MG63 (cell line): ENCODE data around the gene DNAJC1. TPM values are rescaled to one million over a fixed set of nuclear protein-coding genes. Genes with fewer than 3 reads are reported as not detected.
"Not testable (repeated sequence)": the region's sequence is repeated elsewhere in the genome, so short reads cannot be mapped to it uniquely, and the experiment has no call there.

Source experiments
- DNase-seq: peaks from one replicate; pipeline ENCODE4 v3.0.0-alpha.2; 2020
- H3K27me3 ChIP-seq: fragments of 250-450 bp; sonication (Bioruptor Pico); 2 replicates; pipeline ENCODE4 v1.5.1; 2020; ENCODE audit warnings: mild to moderate bottlenecking, moderate library complexity
- H3K36me3 ChIP-seq: fragments of 250-450 bp; sonication (Bioruptor Pico); 2 replicates; pipeline ENCODE4 v1.5.1; 2020; ENCODE audit warnings: mild to moderate bottlenecking, moderate library complexity
- H3K4me3 ChIP-seq: fragments of 250-450 bp; sonication (Bioruptor Pico); 2 replicates; pipeline ENCODE4 v1.5.1; 2020; ENCODE audit warnings: mild to moderate bottlenecking, moderate library complexity
- H3K9me3 ChIP-seq: fragments of 250-450 bp; sonication (Bioruptor Pico); 2 replicates; pipeline ENCODE4 v1.5.1; 2020; ENCODE audit warnings: mild to moderate bottlenecking, moderate library complexity
- total RNA-seq: library from RNA; depleted of rRNA; stranded (reverse); fragments of >200 nt; shearing (Covaris generic); gene quantifications from 2 replicates; pipeline ENCODE4 v1.2.3, GENCODE V29; 2014; ENCODE audit warnings: low replicate concordance

DNAJC1 gene
- total RNA-seq, 1 experiment from 2014 or later: 19.2 TPM

GRCh38 chr10:21895932-21896331 lies 107.6 kb downstream of the DNAJC1 start:
- no peak overlapping the region for H3K4me3 ChIP-seq
- H3K36me3 ChIP-seq: no peaks in the 10 kb centered on the region
- no peaks in the 10 kb centered on the region for H3K27me3 ChIP-seq
- H3K9me3 ChIP-seq: peaks cover 7% of the 10 kb centered on the region; the same call in 1 of the 2 replicates
- DNase-seq: no peak

DNA sequence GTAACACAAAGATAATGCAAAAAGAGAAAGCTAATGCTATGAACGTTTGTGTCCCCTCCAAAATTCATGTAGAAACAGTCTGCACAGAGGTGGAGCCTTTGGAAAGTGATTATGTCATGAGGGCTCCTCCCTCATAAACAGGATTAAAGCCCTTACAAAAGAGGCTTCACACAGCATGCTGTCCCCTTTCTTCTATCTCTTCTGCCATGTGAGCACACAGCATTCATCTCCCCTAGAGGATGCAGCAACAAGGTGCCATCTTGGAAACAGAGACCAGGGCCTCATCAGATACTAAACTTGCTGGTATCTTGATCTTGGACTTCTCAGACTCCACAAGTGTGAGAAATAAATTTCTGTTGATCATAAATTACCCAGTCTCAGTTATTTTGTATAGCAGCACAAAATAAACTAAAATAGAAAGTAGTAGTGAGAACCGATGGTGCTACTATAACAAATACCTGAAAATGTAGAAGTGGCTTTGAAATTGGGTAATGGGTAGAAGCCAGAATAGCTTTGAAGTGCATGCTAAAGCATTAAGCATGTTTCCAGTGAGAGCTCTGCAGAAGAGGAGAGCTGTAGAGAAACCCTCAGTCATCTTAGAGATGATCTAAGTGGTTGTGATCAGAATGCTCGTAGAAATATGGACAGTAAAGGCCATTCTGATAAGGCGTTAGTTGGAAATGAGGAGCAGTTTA lies 108.7 kb downstream of the DNAJC1 start:
- Histone ChIP-seq H3K9me3 (peaks cover 7% of the 10 kb centered on the region; the same call in 1 of the 2 replicates), H3K4me3 (no peak overlapping the region), H3K27me3 (no peaks in the 10 kb centered on the region), H3K36me3 (no peaks in the 10 kb centered on the region)
- no peak for DNase-seq

DNA sequence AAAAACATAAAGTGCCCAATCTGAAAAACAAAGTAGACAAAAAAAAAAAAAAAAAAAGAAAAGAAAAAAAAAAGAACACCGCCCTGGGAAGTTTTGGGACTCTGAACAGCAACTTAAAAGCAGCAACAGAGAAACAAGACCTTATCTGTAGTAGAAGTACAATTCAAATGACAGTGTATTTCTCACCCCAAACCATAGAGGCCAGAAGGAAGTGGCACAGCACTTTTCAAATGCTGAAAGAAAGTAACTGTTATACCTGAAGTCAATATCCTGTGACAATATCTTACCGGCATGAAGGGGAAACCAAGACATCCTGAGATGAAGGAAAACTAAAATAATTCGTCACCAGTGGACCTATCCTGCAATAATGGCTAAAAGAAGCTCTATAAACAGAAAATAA lies 112.1 kb downstream of the DNAJC1 start:
- Histone ChIP-seq H3K36me3 (no peaks in the 10 kb centered on the region), H3K9me3 (peaks cover 7% of the 10 kb centered on the region; the same call in 1 of the 2 replicates), H3K4me3 (no peak overlapping the region), H3K27me3 (no peaks in the 10 kb centered on the region)
- DNase-seq: no peak

GRCh38 chr10:21889477-21890275 lies 113.9 kb downstream of the DNAJC1 start:
- H3K9me3 ChIP-seq: peaks cover 16% of the 10 kb centered on the region
- no peaks in the 10 kb centered on the region for H3K36me3 ChIP-seq
- no peak for DNase-seq
- no peaks in the 10 kb centered on the region for H3K27me3 ChIP-seq
- H3K4me3 ChIP-seq: no peak overlapping the region

DNA sequence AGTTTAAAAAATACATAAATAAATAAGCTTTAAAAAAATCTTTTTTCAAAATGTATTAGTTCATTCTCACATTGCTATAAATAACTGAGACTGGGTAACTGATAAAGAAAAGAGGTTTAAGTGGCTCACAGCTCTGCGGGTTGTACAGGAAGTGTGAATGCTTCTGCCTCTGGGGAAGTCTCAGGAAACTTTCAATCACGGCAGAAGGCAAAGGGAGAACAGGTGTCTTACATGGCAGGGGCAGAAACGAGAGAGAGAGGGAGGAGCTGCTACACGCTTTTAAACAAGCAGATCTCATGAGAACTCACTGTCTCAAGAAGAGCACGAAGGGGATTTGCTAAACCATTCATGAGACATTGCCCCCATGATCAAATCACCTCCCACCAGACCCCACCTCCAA lies 114.6 kb downstream of the DNAJC1 start:
- H3K27me3 ChIP-seq: no peaks in the 10 kb centered on the region
- H3K9me3 ChIP-seq: peaks cover 20% of the 10 kb centered on the region
- no peaks in the 10 kb centered on the region for H3K36me3 ChIP-seq
- no peak overlapping the region for H3K4me3 ChIP-seq
- DNase-seq: no peak

DNA sequence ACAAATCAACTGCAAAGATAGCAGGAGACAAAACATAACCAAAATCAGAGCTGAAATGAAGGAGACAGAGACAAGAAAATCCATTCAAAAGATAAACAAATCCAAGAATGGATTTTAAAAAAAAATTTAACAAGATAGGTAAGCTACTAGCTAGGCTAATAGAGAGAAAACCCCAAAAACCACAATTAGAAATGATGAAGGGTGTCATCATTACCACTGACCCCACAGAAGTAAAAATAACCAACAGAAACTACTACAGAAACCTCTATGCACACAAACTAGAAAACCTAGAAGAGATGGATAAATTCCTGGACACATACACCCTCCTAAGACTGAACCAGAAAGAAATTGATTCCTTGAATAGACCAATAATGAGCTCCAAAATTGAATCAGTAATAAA lies 117.6 kb downstream of the DNAJC1 start:
- Histone ChIP-seq H3K36me3 (no peaks in the 10 kb centered on the region), H3K4me3 (no peak overlapping the region), H3K27me3 (no peaks in the 10 kb centered on the region), H3K9me3 (peaks cover 13% of the 10 kb centered on the region)
- no peak for DNase-seq

DNA sequence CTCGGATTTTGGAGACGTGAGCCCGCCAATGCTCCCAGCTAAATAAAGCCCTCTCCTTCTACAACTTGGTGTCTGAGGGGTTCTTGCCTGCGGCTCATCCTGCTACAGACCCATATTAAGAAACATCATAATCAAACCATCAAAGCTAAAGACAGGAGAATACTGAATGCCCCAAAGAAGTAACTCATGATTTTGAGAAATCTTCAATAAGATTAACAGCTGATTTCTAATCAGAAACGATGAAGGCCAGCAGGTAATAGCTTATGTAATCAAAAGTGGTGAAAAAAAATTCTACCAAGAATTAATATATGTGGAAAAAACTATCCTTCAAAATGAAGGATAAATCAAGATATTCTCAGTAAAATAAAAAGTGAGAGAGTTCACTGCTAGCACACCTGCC lies 130.3 kb downstream of the DNAJC1 start:
- Histone ChIP-seq H3K27me3 (no peaks in the 10 kb centered on the region), H3K36me3 (no peaks in the 10 kb centered on the region), H3K9me3 (peaks cover 10% of the 10 kb centered on the region), H3K4me3 (no peak overlapping the region)
- no peak for DNase-seq

DNA sequence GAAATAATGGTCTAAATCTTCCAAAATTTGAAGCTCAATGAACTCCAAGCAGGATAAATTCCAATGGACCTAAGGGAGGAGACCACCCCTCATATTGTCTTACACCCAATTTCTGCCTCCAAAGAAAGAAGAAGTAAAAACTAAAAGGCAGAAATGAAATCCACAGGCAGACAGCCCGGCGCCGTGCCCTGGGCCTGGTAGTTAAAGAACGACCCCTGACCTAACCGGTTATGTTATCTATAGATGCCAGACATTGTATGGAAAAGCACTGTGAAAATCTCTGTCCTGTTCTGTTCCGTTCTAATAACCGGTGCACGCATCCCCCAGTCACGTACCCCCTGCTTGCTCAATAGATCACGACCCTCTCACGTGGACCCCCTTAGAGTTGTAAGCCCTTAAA lies 130.8 kb downstream of the DNAJC1 start:
- not testable (repeated sequence) for H3K36me3 ChIP-seq, H3K27me3 ChIP-seq, H3K4me3 ChIP-seq, DNase-seq
- peaks cover 10% of the 10 kb centered on the region for H3K9me3 ChIP-seq

DNA sequence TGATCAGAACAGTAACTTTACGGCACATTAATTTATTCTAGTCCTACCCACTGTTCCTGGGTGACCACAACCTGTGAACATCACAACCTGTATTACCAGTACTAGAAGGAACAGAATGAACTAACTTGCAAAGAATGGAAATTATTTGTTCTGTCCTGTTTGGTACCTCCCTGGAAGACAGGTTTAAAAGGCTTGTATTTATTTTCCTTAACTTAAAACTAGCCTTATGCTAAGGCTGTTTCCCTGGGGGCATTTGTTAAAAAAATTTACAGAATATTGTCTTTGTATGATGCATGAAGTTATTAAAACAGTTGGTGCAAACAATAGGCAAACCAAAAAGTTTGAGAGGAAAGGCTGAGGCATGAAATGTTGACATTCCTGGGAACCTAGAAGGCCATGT lies 132.7 kb downstream of the DNAJC1 start:
- Histone ChIP-seq H3K36me3 (no peaks in the 10 kb centered on the region), H3K4me3 (no peak overlapping the region), H3K27me3 (no peaks in the 10 kb centered on the region), H3K9me3 (peaks cover 10% of the 10 kb centered on the region)
- DNase-seq: no peak

GRCh38 chr10:21869087-21869486 lies 134.4 kb downstream of the DNAJC1 start:
- H3K4me3 ChIP-seq, H3K27me3 ChIP-seq, DNase-seq, H3K36me3 ChIP-seq: not testable (repeated sequence)
- H3K9me3 ChIP-seq: peaks cover 10% of the 10 kb centered on the region

DNA sequence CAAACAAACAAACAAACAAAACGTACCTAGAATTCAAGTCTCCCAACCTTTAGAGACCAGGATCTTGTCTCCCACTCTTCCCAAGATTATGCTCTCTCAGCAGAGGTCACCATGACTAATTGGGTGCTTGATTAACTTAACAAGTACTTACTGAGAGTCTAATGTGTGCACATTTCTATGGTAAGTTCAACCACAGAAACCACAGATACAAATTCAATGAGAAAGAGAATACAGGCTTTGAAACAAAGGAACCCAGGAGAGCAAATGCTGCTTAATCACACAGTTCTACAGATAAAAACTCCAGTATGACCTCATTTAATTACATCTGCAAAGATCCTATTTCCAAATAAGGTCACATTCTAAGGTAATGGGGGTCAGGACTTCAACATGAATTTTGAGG lies 142.8 kb downstream of the DNAJC1 start:
- no peaks in the 10 kb centered on the region for H3K36me3 ChIP-seq
- no peak for DNase-seq
- H3K9me3 ChIP-seq: no peaks in the 10 kb centered on the region
- no peak overlapping the region for H3K4me3 ChIP-seq
- no peaks in the 10 kb centered on the region for H3K27me3 ChIP-seq

DNA sequence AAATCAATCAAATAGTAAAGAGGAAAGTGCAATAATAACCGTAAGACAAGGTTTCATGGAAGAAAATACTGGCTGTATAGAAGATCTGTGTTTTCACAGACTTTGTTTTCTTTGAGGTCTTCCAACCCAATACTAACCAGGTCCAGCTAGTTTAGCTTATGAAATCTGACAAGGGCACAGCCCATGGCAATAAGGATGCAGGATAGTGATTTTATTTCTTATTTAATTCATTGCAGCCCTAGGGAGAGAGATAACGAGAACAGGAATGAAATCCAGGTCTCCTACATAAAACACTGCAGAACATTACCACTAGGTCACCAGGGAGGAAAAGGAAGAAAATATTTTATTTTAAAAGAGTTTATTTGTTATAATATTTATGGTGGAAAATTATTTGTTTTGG lies 145.1 kb downstream of the DNAJC1 start:
- no peaks in the 10 kb centered on the region for H3K36me3 ChIP-seq
- no peaks in the 10 kb centered on the region for H3K9me3 ChIP-seq
- H3K27me3 ChIP-seq: no peaks in the 10 kb centered on the region
- DNase-seq: no peak
- H3K4me3 ChIP-seq: no peak overlapping the region

DNA sequence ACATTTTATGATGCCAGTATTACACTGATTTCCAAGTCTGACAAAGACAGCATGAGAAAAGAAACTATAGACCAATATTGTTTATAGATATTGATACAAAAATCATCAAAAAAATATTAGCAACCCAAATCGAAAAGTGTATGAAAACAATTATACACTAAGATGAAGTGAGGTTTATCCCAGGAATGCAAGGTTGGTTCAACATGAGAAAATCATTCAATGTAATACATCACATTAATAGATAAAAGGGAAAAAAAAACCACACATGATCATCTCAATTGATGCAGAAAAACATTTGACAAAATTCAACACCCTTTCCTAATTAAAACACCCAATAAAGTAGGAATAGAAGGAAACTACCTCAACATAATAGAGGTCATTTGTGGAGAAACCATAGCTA lies 153.9 kb downstream of the DNAJC1 start:
- no peak overlapping the region for H3K4me3 ChIP-seq
- H3K9me3 ChIP-seq: peaks cover 7% of the 10 kb centered on the region
- no peaks in the 10 kb centered on the region for H3K36me3 ChIP-seq
- H3K27me3 ChIP-seq: no peaks in the 10 kb centered on the region
- no peak for DNase-seq

DNA sequence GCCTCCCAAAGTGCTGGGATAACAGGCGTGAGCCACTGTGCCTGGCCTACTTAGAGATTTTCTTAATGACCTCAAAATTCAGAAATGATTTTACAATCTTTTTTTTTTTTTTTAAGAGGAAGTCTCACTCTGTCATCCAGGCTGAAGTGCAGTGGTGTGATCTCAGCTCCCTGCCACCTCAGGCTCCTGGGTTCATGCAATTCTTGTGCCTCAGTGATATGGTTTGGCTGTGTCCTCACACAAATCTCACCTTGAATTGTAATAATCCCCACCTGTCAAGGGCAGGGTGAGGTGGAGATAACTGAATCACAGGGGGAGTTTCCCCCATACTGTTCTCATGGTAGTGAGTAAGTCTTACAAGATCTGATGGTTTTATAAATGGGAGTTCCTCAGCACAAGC lies 159.9 kb downstream of the DNAJC1 start:
- no peaks in the 10 kb centered on the region; the same call in none of the 2 replicates for H3K9me3 ChIP-seq

DNA sequence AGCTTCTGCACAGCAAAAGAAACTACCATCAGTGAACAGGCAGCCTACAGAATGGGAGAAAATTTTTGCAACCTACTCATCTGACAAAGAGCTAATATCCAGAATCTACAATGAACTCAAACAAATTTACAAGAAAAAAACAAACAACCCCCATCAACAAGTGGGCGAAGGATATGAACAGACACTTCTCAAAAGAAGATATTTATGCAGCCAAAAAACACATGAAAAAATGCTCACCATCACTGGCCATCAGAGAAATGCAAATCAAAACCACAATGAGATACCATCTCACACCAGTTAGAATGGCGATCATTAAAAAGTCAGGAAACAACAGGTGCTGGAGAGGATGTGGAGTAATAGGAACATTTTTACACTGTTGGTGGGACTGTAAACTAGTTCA lies 162.3 kb downstream of the DNAJC1 start:
- not testable (repeated sequence) for H3K36me3 ChIP-seq, H3K9me3 ChIP-seq, H3K27me3 ChIP-seq, H3K4me3 ChIP-seq, DNase-seq

More for the DNA sequence above, 159.9 kb downstream of the DNAJC1 start:
- no peaks in the 10 kb centered on the region for H3K36me3 ChIP-seq
- no peak for DNase-seq
- no peaks in the 10 kb centered on the region for H3K27me3 ChIP-seq
- H3K4me3 ChIP-seq: no peak overlapping the region

- DNase-seq, H3K9me3 ChIP-seq, H3K27me3 ChIP-seq, H3K4me3 ChIP-seq, H3K36me3 ChIP-seq: not testable (repeated sequence)
Observed at GRCh38 chr10:21837487-21837886, 166.0 kb downstream of the DNAJC1 start.

- not testable (repeated sequence) for H3K27me3 ChIP-seq, H3K4me3 ChIP-seq, DNase-seq, H3K36me3 ChIP-seq
- H3K9me3 ChIP-seq: peaks cover 18% of the 10 kb centered on the region
Observed at GRCh38 chr10:21834574-21834973, 169.0 kb downstream of the DNAJC1 start.

GRCh38 chr10:21832821-21833130 lies 170.8 kb downstream of the DNAJC1 start:
- peaks cover 18% of the 10 kb centered on the region for H3K9me3 ChIP-seq
- DNase-seq: no peak
- H3K4me3 ChIP-seq: no peak overlapping the region
- no peaks in the 10 kb centered on the region for H3K27me3 ChIP-seq
- H3K36me3 ChIP-seq: no peaks in the 10 kb centered on the region; the same call in 1 of the 2 replicates
